GM19397 (cell line): ENCODE measurements around the gene UNC5C.
"Not testable (repeated sequence)": the region's sequence is repeated elsewhere in the genome, so short reads cannot be mapped to it uniquely, and the experiment has no call there.

Experiments used
- ATAC-seq: cut with Tn5 transposase; IDR thresholded peaks from one replicate; pipeline ENCODE4 v1.9.1; 2021; ENCODE audit warnings: mild to moderate bottlenecking, moderate library complexity; ENCODE audit not compliant: unreplicated experiment

UNC5C gene

DNA sequence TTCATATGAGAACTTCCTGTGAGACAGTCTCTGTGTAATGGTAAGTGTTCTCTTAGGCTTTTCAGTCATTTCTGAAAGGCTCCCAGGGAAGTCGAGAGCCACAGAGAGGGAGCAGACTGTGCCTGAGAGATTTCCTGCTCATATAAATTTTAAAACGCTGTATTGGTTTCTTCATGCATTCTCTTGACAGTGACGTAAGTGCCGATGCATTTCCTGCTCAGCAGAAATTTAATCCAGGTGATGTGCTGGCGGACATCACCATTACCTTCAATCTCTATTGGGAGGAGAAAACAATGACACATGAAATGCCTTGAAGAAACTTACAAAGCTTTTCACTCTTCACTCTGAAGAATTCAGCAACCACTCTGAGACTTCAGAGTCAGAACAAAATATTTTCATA is 407.4 kb downstream of the UNC5C start:
- ATAC-seq: no peak

DNA sequence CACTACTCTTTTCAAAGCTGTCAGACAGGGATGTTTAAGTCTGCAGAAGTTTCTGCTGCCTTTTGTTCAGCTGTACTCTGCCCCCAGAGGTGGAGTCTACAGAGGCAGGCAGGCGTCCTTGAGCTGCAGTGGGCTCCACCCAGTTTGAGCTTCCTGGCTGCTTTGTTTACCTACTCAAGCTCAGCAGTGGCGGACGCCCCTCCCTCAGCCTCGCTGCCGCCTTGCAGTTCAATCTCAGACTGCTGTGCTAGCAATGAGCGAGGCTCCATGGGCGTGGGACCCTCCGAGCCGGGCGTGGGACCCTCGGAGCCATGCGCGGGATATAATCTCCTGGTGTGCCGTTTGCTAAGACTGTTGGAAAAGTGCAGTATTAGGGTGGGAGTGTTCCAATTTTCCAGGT is 409.3 kb downstream of the UNC5C start:
- ATAC-seq: not testable (repeated sequence)

DNA sequence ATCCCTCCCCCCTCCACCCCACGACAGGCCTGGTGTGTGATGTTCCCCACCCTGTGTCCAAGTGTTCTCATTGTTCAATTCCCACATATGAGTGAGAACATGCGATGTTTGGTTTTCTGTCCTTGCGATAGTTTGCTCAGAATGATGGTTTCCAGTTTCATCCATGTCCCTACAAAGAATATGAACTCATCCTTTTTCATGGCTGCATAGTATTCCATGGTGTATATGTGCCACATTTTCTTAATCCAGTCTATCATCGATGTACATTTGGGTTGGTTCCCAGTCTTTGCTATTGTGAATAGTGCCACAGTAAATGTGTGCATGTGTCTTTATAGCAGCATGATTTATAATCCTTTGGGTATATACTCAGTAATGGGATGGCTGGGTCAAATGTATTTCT is 414.8 kb downstream of the UNC5C start:
- not testable (repeated sequence) for ATAC-seq

DNA sequence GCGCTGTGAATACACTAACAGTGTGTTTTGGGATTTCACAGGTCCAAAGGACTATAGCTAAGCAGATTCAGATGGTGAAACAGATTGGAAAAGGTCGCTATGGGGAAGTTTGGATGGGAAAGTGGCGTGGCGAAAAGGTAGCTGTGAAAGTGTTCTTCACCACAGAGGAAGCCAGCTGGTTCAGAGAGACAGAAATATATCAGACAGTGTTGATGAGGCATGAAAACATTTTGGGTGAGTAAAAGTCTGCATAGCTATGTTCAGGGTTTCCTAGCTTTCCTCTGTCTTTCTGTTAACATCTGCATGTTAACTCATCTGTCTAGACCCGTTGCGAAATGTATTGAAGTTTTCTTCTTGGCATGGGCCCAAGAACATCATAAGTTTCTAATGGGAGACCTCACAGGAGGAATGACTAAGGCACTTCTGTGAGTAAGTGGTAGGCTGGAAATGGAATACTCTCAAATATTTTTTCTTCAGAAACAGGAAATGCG is 418.9 kb downstream of the UNC5C start:
- no peak for ATAC-seq

DNA sequence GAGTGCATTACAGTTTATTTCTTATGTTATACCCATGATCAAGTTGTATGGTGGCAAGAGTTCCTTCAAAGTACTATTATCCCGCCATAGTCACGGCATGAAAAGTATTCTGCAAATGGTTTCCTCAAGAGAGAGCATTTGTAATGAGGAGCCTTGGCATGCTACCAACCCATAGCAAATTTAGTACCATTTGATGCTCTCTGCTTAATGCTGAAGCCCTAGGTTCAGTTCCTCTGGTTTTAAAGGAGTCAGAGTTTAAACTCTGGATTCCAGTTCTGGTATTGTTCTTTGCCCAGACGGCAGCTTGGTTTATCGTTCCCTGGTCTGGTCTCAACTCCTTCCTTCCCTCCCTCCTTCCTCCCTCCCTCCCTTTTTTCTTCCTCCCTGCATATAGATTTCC is 419.7 kb downstream of the UNC5C start:
- no peak for ATAC-seq

DNA sequence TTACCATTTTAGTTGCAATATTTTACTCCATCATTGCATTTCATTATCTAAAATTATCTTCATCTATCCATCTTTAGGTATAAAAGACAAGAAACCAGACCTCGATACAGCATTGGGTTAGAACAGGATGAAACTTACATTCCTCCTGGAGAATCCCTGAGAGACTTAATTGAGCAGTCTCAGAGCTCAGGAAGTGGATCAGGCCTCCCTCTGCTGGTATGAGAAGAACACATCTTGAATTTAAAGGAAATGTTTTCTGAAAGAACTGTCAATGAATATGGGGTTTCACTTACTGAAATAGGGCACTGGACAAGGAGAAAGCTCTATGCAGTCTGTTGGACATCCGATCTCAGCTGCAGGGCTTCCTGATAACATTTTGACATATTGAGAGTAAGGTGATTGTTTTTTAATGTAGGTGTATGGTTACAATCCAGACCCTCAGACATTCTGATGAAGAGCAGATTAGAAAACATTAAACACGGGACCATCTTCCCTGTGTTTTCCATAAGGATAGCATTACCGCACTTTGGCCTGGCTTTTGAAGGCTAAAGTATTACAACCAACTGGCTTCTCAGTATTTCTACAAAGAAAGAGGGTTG is 423.8 kb downstream of the UNC5C start:
- ATAC-seq: no peak

DNA sequence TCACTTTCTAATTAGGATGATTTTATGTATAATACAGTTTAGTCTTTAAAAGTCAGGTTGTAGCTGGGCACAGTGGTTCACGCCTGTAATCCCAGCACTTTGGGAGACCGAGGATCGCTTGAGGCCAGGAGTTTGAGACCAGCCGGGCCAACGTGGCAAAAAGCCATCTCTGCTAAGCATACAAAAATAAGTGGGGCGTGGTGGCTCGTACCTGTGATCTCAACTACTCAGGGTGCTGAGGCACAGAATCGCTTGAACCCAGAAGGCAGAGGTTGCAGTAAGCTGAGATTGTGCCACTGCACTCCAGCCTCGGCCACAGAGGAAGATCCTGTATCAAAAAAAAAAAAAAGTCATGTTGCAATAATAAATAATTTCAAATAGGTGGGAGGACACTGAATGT is 426.8 kb downstream of the UNC5C start:
- no peak for ATAC-seq

DNA sequence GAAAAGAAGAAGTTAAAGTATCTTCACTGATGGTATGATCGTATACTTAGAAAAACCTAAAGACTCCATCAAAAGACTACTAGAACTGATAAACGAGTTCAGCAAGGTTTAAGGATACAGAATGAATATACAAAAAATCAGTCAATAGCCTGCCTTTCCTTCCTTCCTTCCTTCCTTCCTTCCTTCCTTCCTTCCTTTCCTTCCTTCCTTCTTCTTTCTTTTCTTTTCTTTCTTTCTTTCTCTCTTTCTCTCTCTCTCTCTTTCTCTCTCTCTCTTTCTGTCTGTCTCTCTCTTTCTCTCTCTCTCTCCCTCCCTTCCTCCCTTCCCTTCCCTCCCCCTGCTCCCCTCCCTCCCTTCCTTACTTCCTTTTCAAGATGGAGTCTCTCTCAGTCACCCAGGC is 428.3 kb downstream of the UNC5C start:
- ATAC-seq: no peak

DNA sequence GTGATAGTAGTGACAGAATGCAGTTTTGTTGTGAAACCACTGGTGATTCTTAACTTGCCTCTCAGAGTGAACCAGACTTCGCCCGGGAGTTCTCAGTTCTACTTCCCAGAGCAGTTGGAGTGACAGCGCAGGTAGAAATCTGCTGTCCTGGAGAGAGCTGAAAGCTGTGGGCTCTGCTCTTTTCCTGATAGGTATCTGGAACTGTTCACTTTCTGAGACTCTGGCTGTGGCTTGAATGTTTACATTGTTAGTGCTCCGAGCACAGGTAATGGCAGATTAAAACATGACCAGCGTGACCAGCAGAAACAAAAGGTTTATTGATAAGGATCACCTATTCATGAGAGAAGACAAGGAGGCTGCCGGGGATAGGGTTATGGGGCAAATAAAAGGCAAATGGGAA is 430.3 kb downstream of the UNC5C start:
- no peak for ATAC-seq

DNA sequence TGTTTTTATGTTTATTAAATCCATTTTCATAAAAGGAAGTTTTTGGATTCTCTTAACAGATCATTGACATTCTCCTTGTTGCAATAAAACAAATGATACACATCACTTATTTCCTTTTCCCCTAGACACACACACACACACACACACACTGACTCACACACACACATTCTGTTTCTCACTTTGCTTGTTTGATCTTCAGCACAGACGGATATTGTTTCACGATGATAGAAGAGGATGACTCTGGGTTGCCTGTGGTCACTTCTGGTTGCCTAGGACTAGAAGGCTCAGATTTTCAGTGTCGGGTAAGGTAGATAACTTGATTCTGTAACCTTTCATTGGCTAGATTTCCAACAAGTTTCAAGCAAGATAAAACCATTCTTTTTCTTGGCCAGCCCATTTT is 434.3 kb downstream of the UNC5C start:
- no peak for ATAC-seq
